ENCODE measurements around the gene ADAM19.

ADAM19 gene

GRCh38 chr5:157548513-157549282 lies 26.9 kb downstream of the ADAM19 start:
- no peaks in the 10 kb centered on the region for H4K20me1 ChIP-seq (ENCODE audit: insufficient read depth, low read length, poor library complexity, severe bottlenecking)
- H3K4me1 ChIP-seq (ENCODE audit: insufficient read depth, low read length, poor library complexity, severe bottlenecking): no peaks in the 10 kb centered on the region
- H3K9me2 ChIP-seq (replicated peaks; ENCODE audit: low read depth, low read length): no peaks in the 10 kb centered on the region
- no peak overlapping the region for H3K4me2 ChIP-seq (ENCODE audit: low read depth, low read length, poor library complexity, severe bottlenecking)
- no peaks in the 10 kb centered on the region for H3K36me3 ChIP-seq (ENCODE audit: insufficient read depth, low read length)
- no peaks in the 10 kb centered on the region for H3K9me3 ChIP-seq (ENCODE audit: insufficient read depth, low read depth, low read length)
- no peak overlapping the region for H3K9ac ChIP-seq (ENCODE audit: low read depth, low read length, poor library complexity, severe bottlenecking)
- no peaks in the 10 kb centered on the region for H3K79me2 ChIP-seq (ENCODE audit: insufficient read depth, low read length)
- no peaks in the 10 kb centered on the region for H3F3A ChIP-seq (ENCODE audit: low read depth)
- H3K27me3 ChIP-seq (ENCODE audit: insufficient read depth, low read length, poor library complexity, severe bottlenecking): no peaks in the 10 kb centered on the region
- no peak for TF ChIP-seq EZH2phosphoT487 (IDR thresholded peaks at IDR 0.05; ENCODE audit: borderline replicate concordance)
- no peak for TF ChIP-seq CTCF (conservative IDR thresholded peaks at IDR 0.05; ENCODE audit: low read length)
- H3K4me3 ChIP-seq (ENCODE audit: low read length, poor library complexity, severe bottlenecking): no peak overlapping the region
- no peak overlapping the region for H2AFZ ChIP-seq (ENCODE audit: low read length)

GRCh38 chr5:157547941-157548512 lies 27.5 kb downstream of the ADAM19 start:
- H3K9ac ChIP-seq (ENCODE audit: low read depth, low read length, poor library complexity, severe bottlenecking): no peak overlapping the region
- TF ChIP-seq EZH2phosphoT487 (IDR thresholded peaks at IDR 0.05; ENCODE audit: borderline replicate concordance) (no peak), CTCF (conservative IDR thresholded peaks at IDR 0.05; ENCODE audit: low read length) (no peak)
- H3K4me1 ChIP-seq (ENCODE audit: insufficient read depth, low read length, poor library complexity, severe bottlenecking): no peaks in the 10 kb centered on the region
- H2AFZ ChIP-seq (ENCODE audit: low read length): no peak overlapping the region
- no peaks in the 10 kb centered on the region for H3K79me2 ChIP-seq (ENCODE audit: insufficient read depth, low read length)
- H3K36me3 ChIP-seq (ENCODE audit: insufficient read depth, low read length): no peaks in the 10 kb centered on the region
- no peaks in the 10 kb centered on the region for H3K27me3 ChIP-seq (ENCODE audit: insufficient read depth, low read length, poor library complexity, severe bottlenecking)
- no peaks in the 10 kb centered on the region for H3K9me3 ChIP-seq (ENCODE audit: insufficient read depth, low read depth, low read length)
- H4K20me1 ChIP-seq (ENCODE audit: insufficient read depth, low read length, poor library complexity, severe bottlenecking): no peaks in the 10 kb centered on the region
- no peak overlapping the region for H3K4me2 ChIP-seq (ENCODE audit: low read depth, low read length, poor library complexity, severe bottlenecking)
- H3K9me2 ChIP-seq (replicated peaks; ENCODE audit: low read depth, low read length): no peaks in the 10 kb centered on the region
- H3K4me3 ChIP-seq (ENCODE audit: low read length, poor library complexity, severe bottlenecking): no peak overlapping the region
- no peaks in the 10 kb centered on the region for H3F3A ChIP-seq (ENCODE audit: low read depth)

- H3K36me3 ChIP-seq (ENCODE audit: insufficient read depth, low read length): no peaks in the 10 kb centered on the region
- no peak overlapping the region for H2AFZ ChIP-seq (ENCODE audit: low read length)
- H3K79me2 ChIP-seq (ENCODE audit: insufficient read depth, low read length): no peaks in the 10 kb centered on the region
- TF ChIP-seq EZH2phosphoT487 (IDR thresholded peaks at IDR 0.05; ENCODE audit: borderline replicate concordance) (no peak), CTCF (conservative IDR thresholded peaks at IDR 0.05; ENCODE audit: low read length) (no peak)
- H3K4me2 ChIP-seq (ENCODE audit: low read depth, low read length, poor library complexity, severe bottlenecking): no peak overlapping the region
- H4K20me1 ChIP-seq (ENCODE audit: insufficient read depth, low read length, poor library complexity, severe bottlenecking): no peaks in the 10 kb centered on the region
- peaks cover 4% of the 10 kb centered on the region for H3K4me1 ChIP-seq (ENCODE audit: insufficient read depth, low read length, poor library complexity, severe bottlenecking)
- H3K9me2 ChIP-seq (replicated peaks; ENCODE audit: low read depth, low read length): no peaks in the 10 kb centered on the region
- H3F3A ChIP-seq (ENCODE audit: low read depth): no peaks in the 10 kb centered on the region
- H3K9ac ChIP-seq (ENCODE audit: low read depth, low read length, poor library complexity, severe bottlenecking): no peak overlapping the region
- no peaks in the 10 kb centered on the region for H3K27me3 ChIP-seq (ENCODE audit: insufficient read depth, low read length, poor library complexity, severe bottlenecking)
- no peak overlapping the region for H3K4me3 ChIP-seq (ENCODE audit: low read length, poor library complexity, severe bottlenecking)
- no peaks in the 10 kb centered on the region for H3K9me3 ChIP-seq (ENCODE audit: insufficient read depth, low read depth, low read length)
Observed at GRCh38 chr5:157546456-157547100, 29.0 kb downstream of the ADAM19 start.

Data from Loucy (cell line).